HG03469 (cell line): ENCODE results near the gene SPRY1.

Experiments used
- ATAC-seq: cut with Tn5 transposase; IDR thresholded peaks from one replicate; pipeline ENCODE4 v1.9.1; 2021; ENCODE audit warnings: mild to moderate bottlenecking, moderate library complexity, moderate number of reproducible peaks; ENCODE audit not compliant: unreplicated experiment

Gene SPRY1

DNA sequence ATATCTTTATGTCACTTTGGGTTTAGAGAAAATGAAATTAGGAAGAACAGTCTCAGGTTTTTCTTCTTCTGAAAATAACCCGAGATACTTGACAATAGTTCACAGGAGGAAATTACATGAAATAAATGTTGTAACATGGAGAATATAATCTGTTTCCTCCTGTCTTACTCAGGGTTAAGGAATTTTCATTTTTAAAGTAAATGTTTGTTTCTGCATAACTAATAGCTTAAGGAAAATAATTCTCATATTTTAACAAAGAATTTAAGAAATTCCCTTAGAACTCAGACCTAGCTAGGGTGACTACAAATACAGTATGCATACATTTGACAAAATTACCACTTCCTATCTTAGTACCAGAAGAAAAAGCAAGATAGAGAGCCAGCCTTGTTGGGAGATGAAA lies 17.2 kb upstream of the SPRY1 start:
- no peak for ATAC-seq

DNA sequence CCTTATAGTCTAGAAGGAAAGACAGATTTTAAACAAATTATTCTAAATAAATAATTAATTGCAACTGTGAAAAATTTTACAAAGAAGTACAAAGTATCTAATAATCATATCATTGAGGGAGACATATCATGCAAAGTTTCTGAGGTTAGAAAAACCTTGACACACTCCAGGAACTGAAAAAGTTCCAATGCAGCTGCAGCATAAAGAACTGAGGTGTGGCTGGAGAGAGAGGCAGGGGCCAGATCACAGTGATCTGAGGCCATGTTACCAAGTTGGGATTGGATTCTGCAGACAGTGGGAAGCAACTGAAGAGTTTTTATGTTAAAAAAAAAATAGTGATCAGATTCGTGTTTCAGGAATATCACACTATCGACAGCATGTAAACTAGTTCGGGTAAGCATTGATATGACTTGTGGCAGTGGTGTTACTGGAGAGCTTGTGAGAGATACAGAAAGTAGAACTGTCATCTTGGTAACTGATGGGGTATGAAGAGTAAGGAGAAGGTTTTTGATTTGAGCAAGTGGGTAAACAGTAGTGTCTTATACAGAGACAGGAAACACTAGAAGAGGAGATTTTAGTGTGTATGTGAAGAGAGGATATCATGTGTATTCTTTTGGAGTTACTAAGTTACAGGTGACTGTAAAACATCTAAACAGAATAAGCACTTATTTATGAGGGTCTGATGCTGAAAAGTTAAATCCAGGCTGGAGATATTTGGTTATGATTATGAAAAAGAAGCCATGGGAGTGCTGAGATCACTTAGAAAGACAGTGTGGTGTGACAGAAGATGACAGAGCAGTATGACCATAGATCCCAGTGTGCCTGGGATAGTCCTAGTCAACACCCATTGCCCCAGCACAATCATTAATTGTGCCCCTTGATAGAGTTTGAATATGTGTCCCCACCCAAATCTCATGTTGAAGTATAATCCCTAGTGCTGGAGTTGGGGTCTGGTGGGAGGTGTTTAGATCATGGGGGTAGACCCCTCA lies 15.6 kb upstream of the SPRY1 start:
- peak; percentile 76 for ATAC-seq

DNA sequence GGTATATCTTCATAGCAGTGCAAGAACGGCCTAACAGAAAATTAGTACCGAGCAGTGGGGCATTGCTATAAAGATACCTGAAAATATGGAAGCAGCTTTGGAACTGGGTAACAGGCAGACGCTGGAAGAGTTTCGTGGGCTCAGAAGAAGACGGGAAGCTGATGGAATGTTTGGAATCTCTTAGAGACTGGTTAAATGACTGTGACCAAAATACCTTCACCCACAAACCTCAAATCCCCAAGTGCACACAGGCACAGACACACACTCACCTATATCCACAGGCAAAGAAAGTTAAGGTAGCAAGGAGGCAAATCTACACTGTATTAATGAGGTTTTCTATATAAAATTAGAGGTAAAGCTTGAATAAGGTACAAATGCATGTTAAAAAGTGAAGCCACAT lies 14.6 kb upstream of the SPRY1 start:
- ATAC-seq: no peak

DNA sequence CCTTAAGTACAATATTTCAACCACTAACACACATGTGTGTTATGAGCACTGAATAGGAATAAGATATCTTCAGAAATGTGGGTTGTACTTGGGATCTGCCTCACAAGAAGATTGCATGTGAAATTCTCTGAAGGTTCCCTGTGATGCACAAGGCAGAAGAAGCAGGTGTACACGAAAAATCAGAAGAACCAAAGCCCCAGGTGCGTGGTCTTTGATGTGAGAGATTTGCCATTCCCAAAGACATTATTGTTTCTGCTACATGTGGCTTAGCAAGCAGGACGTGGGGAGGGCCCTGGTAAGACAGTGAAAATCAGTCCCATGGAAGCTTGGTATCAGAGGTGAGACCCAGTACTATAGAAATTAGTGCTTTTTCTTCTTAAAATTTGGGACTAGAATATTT lies 13.0 kb upstream of the SPRY1 start:
- no peak for ATAC-seq

DNA sequence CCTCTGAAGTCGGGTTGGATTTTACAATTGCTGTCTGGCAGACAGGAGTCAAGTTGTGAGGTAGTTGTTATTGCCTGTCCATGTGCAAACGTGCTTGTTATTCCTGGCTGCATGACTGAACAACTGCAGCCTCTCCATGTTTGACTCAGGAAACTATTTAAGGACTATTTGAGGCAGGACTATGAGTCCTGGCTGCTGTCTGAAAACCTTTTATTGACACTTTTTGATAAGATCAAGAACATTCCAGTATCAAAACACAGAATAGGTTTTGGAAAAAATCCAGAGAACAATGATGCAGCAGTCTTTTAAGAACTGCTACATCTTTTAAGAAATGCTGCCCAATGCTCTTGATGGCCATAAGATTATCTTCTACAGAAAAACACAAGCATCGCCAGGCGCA lies 10.0 kb upstream of the SPRY1 start:
- ATAC-seq: no peak

DNA sequence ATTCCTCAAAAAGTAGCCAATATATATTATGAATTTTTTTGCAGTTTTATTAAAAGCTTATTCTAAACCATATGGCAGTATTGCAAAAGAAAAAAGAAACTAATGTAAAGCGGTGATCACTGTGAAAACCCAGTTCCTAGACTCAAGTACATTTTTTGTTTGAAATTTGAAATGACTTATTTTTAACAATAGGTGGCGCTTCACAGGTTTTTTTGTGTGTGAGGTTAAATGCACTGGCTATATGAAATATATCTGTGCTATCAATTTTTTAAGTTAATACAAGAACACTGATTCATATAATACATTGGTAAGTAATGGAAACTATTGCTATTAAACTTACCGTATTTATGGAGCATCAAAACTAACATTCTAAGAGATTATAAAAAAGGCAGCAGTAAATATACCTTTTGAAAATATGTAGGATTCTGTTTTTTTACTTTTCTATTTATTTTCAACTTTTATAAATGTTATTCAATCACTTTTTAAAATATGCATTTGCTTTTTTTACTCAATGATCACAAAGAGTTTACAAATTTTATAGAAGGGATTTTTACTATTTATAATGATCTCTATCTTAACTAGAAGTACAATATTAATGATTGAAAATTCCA lies 5.6 kb upstream of the SPRY1 start:
- no peak for ATAC-seq

DNA sequence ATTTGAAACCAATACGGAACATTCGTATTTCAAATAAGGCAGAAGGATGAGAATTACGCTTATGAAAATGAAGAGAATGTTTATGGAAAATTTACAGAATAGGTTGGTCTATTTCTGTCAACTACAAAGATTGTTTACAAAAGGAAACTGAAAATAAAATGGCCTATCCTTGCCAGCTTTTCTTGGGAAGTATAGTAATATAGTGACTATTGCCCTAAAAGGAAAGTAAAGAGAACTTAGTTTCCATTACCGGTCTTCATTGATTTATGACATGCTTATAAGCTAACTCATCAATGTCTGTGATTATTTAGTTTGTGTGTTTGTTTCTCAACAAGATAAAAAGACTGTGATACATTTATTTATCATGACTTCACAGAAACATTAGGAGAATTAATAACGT lies 2.9 kb upstream of the SPRY1 start:
- no peak for ATAC-seq

DNA sequence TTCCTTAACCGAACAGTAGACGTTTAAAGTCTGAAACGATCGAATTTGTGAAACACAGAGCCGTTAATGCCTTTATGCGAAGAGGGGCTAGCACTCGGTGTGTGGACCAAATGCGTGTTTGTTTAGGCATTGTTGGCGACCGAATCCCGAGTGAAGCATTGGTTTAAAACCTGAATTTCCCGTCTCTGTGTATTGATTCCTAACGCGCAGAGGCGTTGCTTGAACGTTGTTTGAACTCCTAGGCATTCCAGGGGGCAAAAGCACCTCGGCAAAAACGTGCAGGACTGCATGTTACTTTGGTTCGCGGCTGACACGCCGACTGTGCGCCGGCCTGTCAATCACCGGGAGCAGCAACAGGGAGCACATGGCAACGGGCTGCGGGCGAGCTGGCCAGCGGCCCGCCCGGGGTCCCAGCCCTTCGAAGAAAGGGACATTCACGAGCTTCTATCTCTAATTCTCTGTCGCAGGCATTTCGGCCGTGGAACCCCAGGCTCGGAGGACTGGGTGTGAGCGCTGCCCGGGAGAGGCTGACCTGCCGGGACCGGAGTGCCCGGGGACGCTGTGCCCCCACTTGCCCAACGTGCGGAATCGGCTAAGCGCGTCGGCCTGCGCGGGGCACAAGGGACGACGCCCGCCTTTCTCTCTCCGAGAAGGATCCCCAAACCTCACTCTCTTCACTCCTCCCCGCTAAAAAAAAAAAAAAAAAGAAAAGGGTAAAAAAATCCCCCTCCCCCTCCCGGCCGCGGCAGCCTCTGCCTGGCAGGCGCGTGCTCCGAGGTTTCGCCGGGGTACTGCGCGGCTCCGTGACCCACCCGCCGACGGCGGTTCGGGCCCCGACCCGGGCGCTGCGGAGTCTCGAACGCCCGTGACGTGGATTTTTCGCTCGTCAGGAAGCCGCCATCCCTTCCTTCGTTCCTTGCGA lies 810 bp downstream of the SPRY1 start:
- no peak for ATAC-seq

DNA sequence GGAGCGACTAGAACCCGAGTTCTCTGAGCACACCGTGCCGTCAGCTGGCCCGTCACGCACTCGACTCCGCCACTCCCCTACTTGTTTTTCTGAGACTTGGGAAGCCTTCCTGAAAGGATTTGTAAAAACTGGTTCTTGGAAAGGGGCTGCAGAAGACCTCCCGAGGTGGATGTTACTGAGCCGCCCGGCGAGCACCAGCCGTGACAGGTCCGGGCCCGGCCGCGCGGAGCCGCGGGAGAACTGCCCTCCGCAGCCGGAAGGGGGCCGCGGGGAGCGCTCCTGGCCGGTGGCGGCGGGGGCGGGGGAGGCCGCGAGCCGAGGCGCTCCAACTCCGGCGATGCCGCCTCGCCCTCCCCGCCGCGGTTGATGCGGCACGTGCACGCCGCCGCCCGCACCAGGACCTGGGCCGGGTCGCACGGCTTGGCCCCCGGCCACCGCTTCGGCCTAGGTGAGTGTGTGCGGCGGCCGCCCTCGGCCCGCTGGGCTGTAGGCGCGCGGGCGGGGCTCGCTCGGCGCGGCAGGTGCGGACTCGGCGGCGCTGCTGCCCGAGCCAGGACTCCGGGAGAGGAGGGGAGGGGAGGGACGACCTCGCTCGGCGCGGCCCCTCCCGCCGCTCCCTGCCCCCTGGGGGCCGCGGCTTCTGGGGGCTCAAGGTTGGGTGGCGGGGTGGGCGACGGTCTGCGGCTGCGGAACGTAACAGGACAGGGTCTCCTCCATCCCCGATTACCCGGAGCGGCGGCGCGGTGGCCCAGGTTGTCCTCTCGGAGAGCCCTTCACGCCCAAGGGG lies 1.7 kb downstream of the SPRY1 start:
- peak; percentile 34 for ATAC-seq

DNA sequence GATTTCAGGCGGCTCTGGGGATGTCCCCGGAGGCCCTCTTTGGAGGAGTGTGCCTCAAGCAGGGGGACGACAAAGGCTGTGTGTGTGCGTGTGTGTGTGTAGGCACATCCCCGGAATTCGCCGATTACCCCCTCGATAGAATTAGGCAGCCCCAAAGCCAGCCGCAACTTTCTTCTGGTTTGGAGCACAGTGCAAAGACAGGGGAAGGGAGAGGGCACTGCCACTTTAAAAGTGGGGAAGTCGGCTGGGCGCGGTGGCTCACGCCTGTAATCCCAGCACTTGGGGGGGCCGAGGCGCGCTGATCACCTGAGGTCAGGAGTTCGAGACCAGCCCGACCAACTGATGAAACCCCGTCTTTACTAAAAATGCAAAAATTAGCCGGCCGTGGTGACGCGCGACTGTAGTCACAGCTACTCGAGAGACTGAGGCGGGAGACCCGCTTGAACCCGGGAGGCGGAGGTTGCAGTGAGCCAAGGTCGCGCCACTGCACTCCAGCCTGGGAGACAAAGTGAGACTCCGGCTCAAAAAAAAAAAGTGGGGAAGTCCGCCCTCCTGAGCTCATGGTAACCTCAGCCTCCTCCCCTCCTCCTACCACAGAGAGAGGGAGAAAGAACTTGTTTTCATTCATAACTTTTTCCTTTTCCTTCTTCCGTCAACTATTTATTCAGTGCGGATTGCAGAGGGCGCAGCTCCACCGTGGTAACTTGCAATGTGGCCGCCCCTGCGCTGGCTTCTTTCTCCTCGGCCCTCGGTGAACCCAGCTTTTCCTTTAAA lies 2.4 kb downstream of the SPRY1 start:
- ATAC-seq: peak; percentile 15

DNA sequence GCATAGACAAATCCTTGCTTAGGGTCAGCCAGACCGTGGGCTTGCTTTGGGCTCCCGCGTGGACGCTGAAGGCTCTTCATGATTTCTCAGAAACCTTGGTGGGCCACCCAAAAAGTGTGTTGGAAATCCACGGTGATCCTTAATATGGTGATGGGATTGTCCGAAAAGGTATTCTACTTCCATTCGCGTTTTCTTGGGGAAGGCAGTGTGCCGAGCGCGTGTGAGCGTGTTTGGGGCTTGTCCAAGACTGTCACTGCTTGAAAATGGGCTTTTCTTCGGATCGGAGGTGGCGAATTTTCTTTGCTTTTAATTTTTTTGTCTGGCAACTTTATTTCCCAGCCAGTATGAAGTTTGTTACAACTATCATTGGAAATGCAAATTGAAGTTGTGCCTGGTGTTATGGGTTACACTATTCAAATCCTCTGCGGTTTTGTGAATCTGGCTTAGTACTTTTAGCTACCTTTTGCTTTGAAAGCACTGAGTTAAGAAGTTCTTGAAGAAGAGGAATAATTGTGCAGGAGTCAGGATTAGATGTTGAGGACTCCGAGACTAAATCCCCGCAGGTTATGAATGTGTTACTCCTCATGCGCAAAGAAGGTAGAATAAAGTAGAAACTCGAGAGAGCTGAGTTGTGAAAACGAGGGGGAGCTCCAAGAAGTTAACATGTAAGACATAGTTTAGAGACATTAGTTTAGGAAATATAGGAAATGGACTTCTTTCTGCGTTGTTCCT lies 3.2 kb downstream of the SPRY1 start:
- ATAC-seq: no peak

DNA sequence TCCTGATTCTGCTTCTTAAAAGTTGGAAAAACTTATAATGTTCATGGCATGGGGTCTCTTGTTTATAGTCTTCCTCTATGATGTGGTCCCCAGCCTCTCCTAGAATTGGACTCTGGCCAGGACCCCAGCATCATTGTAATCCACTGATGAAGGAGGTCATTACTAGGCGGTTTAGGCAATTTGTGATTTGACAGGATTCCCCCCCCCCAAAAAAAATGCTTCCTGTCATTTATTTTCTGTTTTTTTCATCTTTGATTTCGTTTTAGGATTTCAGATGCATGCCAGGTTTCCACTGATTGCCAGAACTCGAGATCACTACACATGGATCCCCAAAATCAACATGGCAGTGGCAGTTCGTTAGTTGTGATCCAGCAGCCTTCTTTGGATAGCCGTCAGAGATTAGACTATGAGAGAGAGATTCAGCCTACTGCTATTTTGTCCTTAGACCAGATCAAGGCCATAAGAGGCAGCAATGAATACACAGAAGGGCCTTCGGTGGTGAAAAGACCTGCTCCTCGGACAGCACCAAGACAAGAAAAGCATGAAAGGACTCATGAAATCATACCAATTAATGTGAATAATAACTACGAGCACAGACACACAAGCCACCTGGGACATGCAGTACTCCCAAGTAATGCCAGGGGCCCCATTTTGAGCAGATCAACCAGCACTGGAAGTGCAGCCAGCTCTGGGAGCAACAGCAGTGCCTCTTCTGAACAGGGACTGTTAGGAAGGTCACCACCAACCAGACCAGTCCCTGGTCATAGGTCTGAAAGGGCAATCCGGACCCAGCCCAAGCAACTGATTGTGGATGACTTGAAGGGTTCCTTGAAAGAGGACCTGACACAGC lies 4.9 kb downstream of the SPRY1 start:
- ATAC-seq: no peak

DNA sequence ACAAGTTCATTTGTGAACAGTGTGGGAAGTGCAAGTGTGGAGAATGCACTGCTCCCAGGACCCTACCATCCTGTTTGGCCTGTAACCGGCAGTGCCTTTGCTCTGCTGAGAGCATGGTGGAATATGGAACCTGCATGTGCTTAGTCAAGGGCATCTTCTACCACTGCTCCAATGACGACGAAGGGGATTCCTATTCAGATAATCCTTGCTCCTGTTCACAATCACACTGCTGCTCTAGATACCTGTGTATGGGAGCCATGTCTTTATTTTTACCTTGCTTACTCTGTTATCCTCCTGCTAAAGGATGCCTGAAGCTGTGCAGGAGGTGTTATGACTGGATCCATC lies 5.5 kb downstream of the SPRY1 start:
- no peak for ATAC-seq

DNA sequence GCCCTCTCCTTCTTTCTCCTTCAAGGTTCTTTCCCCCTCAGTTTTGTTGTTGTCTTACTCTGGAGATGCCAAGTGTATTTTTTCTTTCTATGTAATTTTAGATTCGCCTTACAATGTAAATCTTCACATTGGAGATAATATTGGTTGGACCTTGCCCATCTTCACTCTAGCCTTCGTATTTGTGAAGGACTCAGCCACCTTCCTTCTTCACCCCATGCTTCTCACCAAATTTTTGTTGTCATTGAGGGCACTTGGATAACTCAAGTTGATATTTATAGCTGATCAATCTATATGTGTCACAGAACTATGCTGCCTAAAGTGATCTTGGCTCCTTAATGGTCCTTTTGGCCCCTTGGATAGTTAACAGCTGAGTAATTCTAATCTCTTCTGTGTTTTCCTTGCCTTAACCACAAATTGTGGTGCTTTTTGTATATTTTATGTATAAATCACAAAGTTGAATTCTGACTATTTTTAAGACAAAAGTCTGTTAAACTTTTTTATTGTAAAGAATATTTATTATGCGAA lies 6.5 kb downstream of the SPRY1 start:
- ATAC-seq: no peak

DNA sequence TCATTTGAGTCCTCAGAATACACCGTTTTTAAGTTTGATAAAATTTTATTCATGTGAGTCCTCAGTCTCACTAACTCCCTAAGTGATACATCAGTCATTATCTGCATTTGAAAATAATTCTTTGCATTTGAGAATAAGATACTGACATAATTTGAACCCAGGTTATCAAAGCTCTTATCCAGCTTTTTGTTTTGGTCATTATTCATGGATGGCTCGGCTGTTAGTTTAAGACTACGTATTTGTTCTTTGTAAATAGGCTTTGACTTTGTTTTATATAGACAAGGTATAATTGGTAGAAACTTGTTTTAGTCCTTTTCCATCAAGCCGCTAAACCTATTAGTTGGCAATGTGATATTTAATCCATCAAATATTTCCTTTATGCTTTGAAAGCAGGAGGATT lies 7.9 kb downstream of the SPRY1 start:
- no peak for ATAC-seq

DNA sequence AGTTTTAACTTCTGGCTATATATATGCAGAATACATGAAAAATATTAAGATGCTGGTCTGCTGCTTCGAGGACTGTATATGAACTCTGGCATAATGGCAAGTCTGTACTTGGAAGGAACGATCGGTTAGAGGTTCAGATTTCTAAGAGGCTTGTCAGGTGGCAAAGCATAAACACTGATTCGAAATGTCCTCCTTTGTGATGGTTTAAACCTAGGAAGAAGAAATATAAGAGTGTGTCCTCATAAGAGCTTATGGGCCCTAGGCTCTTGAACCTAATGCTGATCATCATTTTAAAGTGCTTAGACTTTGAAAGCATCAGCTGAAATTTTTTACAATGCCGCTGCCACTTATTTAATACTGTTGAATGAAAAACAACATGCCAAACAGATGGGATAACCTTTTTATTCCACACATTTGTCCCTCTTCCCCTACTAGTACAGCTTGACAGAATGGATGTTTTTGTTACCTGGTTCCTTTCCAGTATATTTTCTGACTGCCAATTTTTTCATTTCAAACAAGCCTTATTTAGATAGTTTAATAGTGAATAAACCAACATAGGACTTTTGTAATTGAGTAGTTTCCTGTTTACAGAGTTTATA lies 8.8 kb downstream of the SPRY1 start:
- ATAC-seq: no peak

DNA sequence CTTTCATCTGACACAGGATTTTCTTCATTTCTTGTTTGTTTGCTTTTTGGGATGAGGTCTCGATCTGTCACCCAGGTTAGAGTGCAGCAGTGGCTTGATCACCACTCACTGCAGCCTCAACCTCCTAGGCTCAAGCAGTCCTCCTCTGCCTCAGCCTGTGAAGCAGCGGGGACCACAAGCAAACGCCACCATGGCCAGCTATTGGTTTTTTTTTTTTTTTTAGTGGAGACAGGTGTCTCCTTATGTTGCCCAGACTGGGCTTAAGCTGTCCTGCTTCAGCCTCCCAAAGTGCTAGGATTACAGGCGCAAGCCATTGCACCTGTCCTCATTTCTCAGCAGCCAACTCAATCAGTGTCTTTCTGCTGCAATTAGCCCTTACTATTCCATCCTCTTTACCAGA lies 10.3 kb downstream of the SPRY1 start:
- ATAC-seq: no peak
